Dedifferentiated amniotic fluid mesenchymal stem cell (primary cell): Measurements from ENCODE around the gene CRB2.

Source experiments
- DNase-seq: peaks from one replicate; pipeline ENCODE4 v3.0.0-alpha.2; 2016; ENCODE audit errors: extremely low spot score

The CRB2 gene

GRCh38 chr9:123364241-123364824 lies 8.3 kb downstream of the CRB2 start:
- no peak for DNase-seq

GRCh38 chr9:123365287-123365880 lies 9.4 kb downstream of the CRB2 start:
- DNase-seq = no peak

- no peak for DNase-seq
These were observed 10.0 kb downstream of the CRB2 start for GRCh38 chr9:123365881-123366528.

GRCh38 chr9:123368023-123368422 lies 12.0 kb downstream of the CRB2 start:
- DNase-seq = no peak

DNA sequence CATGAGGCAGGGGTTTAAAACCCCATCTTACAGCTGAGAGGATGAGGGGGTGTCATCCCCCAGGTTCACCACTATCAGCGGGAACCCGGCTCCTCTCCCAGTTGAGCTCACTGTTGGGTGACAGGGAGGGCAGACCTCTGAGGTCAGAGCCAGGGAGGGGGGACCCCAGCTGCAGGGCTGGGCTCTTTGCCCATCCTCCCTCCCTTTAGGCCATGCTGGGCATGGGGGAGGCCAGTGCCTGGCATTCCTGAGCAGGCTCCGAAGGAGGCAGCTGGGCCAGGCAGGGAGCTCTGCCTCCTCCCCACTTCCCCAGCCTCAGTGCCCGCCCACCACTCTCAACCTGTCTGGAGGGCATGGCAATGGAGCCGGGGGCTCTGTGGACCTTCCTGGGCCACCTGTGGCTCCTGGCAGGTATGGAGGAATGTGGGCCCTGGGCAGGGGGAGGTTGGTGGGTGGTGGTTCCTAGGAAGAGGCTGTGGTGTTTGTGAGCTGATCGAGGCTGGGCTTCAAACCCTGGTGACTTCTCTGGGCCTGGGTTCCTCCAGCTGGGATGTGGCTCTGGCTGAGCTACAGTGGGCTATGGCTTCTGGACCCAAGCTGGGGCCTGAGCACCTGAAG lies 12.6 kb downstream of the CRB2 start:
- DNase-seq = no peak

- no peak for DNase-seq
These were observed 13.3 kb downstream of the CRB2 start for GRCh38 chr9:123369296-123369695.

GRCh38 chr9:123370108-123370507 lies 14.1 kb downstream of the CRB2 start:
- no peak for DNase-seq

GRCh38 chr9:123370526-123371227 lies 14.7 kb downstream of the CRB2 start:
- DNase-seq = no peak

DNA sequence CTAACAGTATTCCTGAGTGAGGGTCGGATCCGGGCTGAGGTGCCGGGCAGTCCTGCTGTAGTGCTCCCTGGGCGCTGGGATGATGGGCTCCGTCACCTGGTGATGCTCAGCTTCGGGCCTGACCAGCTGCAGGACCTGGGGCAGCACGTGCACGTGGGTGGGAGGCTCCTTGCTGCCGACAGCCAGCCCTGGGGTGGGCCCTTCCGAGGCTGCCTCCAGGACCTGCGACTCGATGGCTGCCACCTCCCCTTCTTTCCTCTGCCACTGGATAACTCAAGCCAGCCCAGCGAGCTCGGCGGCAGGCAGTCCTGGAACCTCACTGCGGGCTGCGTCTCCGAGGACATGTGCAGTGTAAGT lies 15.2 kb downstream of the CRB2 start:
- DNase-seq = no peak

- no peak for DNase-seq
These were observed 16.0 kb downstream of the CRB2 start for GRCh38 chr9:123371805-123372590.

GRCh38 chr9:123372766-123373446 lies 16.9 kb downstream of the CRB2 start:
- DNase-seq = no peak

- no peak for DNase-seq
These were observed 17.5 kb downstream of the CRB2 start for GRCh38 chr9:123373447-123373923.

DNA sequence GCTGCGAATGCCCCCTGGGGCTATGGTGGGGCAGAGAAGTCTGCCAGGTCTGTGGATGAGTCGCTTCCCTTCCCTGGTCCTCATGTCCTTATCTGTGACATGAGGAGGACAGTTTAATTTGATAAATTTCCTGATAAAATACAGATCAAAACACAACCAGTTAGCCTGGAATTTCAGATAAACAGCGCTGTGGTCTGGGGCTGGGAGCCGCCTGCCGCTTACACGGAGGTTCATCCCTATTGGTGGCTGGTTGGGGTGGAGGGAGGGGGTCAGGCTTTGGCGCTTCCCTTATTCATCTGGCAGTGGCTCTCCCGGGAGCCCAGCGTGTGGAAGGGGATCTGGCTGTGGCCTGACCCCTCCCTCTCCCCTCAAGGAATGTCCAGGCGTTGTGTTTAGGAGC lies 17.9 kb downstream of the CRB2 start:
- DNase-seq = no peak

- DNase-seq = no peak
These were observed 19.6 kb downstream of the CRB2 start for GRCh38 chr9:123375469-123376132.

- DNase-seq = no peak
These were observed 20.4 kb downstream of the CRB2 start for GRCh38 chr9:123376218-123377071.

DNA sequence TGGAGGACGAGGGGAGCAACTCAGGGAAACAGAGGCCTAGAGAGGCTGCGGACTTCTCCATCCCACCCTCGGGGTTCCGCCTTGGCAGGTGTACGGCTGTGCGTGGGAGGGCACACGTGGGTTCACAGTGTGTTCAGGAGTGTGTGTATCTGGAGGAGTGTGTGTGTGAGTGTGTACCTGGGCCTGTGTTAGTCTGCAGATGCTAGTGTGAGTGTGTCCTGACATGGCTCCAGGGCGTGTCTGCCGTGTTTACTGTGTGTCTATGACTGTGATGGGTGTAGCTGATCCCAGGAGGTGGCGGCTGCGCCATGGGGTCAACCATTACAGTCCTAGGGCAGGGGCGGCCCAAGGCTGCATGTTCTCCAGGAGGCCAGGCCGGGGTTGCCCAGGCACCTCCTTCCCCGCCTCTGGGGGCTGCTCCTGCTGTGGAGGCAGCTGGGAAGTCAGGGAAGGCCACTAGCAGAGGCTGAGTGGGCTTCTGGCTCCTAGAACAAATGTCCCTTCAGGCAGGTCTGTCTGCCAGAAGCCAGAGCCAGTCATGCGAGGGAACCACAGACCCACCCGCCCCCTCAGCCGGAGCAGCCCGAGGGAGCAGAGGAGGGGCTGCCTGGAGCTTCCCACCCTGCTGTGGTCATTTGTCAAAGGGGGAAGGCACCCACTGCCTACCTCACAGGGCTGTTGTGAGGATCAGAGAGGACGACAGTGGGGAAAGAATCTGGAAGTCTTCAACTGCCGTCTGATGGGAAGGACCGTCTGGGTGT lies 21.4 kb downstream of the CRB2 start:
- DNase-seq = no peak

DNA sequence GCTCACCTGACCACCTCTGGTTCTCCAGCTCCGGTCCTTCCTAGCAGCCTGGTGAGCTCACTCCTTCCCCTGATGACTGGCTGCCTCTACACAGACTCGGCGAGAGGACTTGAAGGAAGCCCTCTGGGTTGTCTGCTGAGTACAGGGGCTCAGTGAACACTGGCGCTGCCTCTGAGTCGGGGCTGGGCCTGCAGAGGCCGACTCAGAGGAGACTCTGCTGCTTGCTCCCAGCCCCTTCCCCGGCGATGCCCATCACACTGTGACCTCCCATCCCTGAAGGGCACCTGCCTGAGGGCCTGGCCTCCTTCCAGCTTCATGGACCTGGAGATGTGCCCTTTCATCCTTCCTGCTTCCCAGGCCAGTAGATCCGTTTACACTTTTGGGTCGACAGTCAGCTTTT lies 22.0 kb downstream of the CRB2 start:
- DNase-seq = no peak

- DNase-seq = no peak
These were observed 23.1 kb downstream of the CRB2 start for GRCh38 chr9:123378956-123379660.
